ENCODE measurements around the gene VPS35. TPM values are rescaled to one million over a fixed set of nuclear protein-coding genes. Genes with fewer than 3 reads are reported as not detected.

The VPS35 gene
- total RNA-seq (2014; rRNA removed; shearing (Covaris generic)): 177 and 200 TPM in 2 replicates

- in situ Hi-C loops (cut with HindIII; ENCODE audit: low sequenced_read_pairs): no loop called here
- peak; percentile 100 for DNase-seq (ENCODE audit: low spot score)
Measured at GRCh38 chr16:46688654-46689364, at the start of gene VPS35. Gene VPS35 (minus strand): TSS chr16:46689178. CDS start chr16:46689133, 45 bp downstream.

DNA sequence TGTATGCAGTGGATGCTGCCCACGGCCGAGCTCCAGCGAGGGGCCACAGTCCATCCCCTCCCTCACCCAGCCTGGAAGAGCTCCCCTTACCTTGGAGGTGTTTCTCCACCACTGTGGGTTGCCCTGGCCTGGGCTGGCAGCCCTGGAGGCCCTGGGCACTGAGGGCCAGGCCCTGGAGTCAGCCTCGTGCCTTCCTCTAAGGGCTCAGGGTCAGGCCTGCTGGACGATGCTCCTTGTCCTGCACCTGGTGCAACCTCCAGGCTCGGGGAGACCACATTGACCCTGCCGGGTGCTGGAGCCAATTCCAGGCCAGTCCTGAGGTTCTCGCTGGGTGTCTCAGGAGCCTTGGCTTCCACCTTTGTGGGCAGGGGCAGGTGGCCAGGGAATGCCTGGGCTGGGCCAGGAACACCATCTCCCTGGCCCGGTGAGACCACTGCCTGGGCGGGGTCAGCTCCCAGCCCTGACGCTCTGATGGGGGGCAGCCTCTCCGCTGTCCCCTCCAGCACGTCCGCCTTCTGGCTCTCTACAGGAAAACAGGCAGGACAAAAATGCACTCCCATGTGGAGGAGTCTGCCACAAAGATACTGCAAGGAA is 48.7 kb upstream of the VPS35 start:
- DNase-seq (ENCODE audit: low spot score): no peak

DNA sequence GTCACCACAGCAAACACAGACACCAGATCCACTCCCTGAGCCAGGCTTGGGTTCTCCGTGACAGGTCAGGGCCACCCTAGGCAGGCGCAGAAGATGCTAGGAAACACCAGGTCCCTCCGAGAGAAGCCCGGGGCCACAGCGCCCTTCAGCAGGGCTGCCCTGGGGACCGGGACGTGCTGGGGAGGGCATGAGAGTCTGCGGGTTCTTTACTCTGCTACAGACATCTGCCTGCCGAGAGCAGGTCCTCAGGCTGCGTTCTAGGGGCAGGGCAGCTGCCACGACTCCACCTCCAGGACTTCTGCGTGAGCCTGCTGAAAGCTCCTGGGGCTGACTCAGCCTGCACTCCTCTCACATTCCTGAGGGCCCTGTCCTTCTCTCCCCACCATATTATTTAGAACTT is 47.7 kb upstream of the VPS35 start:
- no peak for DNase-seq (ENCODE audit: low spot score)
- in situ Hi-C loops (cut with HindIII; ENCODE audit: low sequenced_read_pairs): no loop called here

More for the DNA sequence above, 48.7 kb upstream of the VPS35 start:
- in situ Hi-C loops (cut with HindIII; ENCODE audit: low sequenced_read_pairs): no loop called here

DNA sequence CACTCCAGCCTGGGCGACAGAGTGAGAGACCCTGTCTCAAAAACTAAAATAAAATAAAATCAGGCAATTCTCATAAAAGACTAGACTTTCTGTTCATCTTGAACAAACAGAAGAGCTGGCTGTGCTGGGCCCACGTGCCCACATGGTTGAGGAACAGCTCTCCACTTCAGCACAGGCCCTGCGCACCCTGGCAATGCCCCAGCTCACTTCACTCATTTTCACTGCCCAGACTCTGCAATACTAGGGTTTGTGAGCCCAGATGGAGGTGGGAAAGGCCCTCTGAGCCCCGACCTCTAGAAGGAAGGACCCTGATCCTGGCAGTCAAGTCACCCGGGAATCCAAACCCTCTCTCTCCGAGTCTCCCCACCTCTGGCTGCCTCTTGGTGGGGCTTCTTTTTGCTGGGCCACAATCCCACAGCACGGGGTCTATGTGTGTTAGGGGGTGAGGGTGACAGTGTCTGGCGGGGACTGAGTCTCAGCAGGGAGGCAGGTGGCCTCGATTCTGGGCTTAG is 44.4 kb upstream of the VPS35 start:
- no peak for DNase-seq (ENCODE audit: low spot score)
- in situ Hi-C loops (cut with HindIII; ENCODE audit: low sequenced_read_pairs): no loop called here

- no peak for DNase-seq (ENCODE audit: low spot score)
- in situ Hi-C loops (cut with HindIII; ENCODE audit: low sequenced_read_pairs): no loop called here
Measured at GRCh38 chr16:46732561-46732960, 43.6 kb upstream of the VPS35 start.

GRCh38 chr16:46731691-46732555 is 42.9 kb upstream of the VPS35 start:
- in situ Hi-C loops (cut with HindIII; ENCODE audit: low sequenced_read_pairs): no loop called here
- no peak for DNase-seq (ENCODE audit: low spot score)

- in situ Hi-C loops (cut with HindIII; ENCODE audit: low sequenced_read_pairs): no loop called here
- DNase-seq (ENCODE audit: low spot score): no peak
Measured at GRCh38 chr16:46730801-46731690, 42.1 kb upstream of the VPS35 start.

- DNase-seq (ENCODE audit: low spot score): no peak
- in situ Hi-C loops (cut with HindIII; ENCODE audit: low sequenced_read_pairs): no loop called here
Measured at GRCh38 chr16:46730126-46730525, 41.1 kb upstream of the VPS35 start.

DNA sequence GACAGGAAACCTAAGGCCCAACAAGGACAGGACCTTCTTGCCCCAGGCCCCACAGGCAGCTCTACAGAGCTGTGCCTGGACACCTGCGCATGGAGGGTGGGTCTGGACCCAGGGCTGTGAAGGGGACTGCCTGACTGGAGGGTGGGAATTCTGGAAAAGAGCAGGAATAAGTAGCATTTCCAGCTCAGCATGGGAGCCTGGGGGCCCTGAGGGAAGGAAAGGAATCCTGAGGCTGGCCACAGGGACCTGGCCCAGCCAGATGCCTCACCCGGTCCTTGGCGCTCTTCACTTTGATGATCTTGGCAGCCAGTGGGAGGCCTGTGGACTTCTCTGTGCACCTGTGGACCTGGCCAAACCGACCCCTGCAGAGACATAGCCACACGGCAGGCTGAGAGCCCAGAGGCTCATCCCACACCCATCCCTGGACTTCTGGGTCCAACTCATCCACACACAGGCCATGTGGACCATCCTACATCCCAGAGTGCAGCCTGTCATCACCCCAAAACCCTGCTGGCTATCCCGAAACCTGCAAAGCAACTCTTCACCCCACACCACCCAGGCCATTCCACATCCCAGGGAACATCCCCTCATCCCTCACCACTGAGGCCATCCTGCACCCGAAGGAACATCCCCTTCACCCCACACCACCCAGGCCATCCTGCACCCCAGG is 40.5 kb upstream of the VPS35 start:
- DNase-seq (ENCODE audit: low spot score): no peak
- in situ Hi-C loops (cut with HindIII; ENCODE audit: low sequenced_read_pairs): no loop called here

GRCh38 chr16:46728806-46729205 is 39.8 kb upstream of the VPS35 start:
- in situ Hi-C loops (cut with HindIII; ENCODE audit: low sequenced_read_pairs): no loop called here
- DNase-seq (ENCODE audit: low spot score): no peak

DNA sequence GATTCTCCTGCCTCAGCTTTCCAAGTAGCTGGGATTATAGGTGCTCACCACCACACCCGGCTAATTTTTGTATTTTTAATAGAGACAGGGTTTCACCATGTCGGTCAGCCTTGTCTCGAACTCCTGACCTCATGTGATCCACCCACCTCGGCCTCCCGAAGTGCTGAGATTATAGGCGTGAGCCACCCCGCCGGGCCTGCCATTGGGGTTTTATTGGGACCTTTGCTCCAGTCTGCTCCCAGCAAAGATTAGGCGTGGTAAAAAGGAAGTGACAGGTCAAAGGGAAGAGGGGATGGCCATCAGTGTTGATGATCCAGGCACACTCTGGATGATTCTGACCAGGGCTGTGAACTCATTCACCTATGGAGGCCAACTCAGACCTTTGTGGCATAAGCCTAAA is 38.7 kb upstream of the VPS35 start:
- in situ Hi-C loops (cut with HindIII; ENCODE audit: low sequenced_read_pairs): no loop called here
- no peak for DNase-seq (ENCODE audit: low spot score)

DNA sequence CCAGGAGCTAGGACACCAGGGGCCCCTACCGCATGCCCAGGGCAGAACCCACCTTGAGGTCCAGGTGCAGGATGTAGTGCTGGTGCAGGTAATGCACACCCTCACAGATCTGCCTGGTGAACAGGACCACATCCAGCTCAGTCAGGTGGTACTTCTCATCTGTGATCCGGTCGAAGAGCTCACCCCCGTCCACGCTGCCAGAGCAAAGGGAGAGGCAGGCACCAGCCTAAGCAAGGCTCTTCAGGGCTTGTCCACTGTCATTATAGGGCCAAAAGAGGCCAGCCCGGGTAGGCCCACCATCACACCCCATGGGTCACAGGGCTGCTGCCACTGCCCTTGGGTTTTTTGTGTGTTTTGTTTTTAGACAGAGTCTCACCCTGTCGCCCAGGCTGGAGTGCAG is 38.2 kb upstream of the VPS35 start:
- no peak for DNase-seq (ENCODE audit: low spot score)
- in situ Hi-C loops (cut with HindIII; ENCODE audit: low sequenced_read_pairs): no loop called here

DNA sequence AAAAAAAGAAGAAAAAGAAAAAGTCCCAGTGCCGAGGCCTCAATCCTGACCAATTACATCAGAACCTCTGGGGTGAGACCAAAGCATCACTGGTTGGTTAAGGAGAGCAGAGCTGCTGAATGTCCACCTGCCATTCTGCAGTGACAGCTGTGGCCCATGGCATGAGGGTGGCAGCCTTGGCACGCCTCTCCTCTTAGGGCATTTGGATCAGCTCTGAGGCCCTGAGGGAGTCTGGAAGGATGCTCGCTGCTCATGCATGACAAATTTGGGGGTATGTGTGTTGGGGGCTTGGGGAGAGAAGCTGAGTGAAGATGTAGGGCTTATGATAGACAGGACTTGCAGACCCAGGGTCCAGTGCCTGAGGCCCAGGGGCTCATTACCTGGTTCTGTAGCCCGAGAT is 32.9 kb upstream of the VPS35 start:
- in situ Hi-C loops (cut with HindIII; ENCODE audit: low sequenced_read_pairs): no loop called here
- DNase-seq (ENCODE audit: low spot score): no peak

- DNase-seq (ENCODE audit: low spot score): no peak
- in situ Hi-C loops (cut with HindIII; ENCODE audit: low sequenced_read_pairs): no loop called here
Measured at GRCh38 chr16:46720619-46721018, 31.6 kb upstream of the VPS35 start.

GRCh38 chr16:46719528-46719927 is 30.6 kb upstream of the VPS35 start:
- DNase-seq (ENCODE audit: low spot score): no peak
- in situ Hi-C loops (cut with HindIII; ENCODE audit: low sequenced_read_pairs): no loop called here

- in situ Hi-C loops (cut with HindIII; ENCODE audit: low sequenced_read_pairs): no loop called here
- DNase-seq (ENCODE audit: low spot score): no peak
Measured at GRCh38 chr16:46718214-46718613, 29.2 kb upstream of the VPS35 start.

GRCh38 chr16:46717692-46718091 is 28.7 kb upstream of the VPS35 start:
- in situ Hi-C loops (cut with HindIII; ENCODE audit: low sequenced_read_pairs): no loop called here
- peak; percentile 88 for DNase-seq (ENCODE audit: low spot score)

DNA sequence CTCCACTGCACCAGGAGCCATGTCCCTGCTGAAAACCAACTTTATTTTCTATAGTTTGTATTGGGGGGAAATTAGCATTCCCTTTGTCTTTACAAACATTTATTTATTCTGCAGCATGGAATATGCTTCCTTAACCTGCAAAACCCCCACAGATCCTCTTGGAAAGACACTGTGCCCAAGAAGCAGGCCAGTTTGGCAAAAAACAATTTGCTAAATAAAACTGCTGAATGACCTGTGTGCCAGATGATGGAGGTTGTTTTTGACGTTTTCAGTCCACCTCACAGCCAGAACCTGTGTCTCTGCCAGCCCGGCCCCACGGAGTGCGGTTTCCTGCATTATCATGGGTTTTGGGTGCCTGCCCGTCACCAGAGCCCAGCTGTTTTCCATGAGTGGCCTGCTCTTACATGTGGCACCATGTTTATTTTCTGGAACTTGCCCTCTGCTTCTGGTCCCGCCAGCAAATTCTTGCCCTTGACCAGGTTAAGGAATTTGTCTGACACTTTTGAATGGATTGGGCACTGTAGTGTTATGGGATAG is 26.9 kb upstream of the VPS35 start:
- in situ Hi-C loops (cut with HindIII; ENCODE audit: low sequenced_read_pairs): no loop called here
- peak; percentile 78 for DNase-seq (ENCODE audit: low spot score)

All from G401 (cell line).